Measurements from ENCODE around the gene CMSS1.
"Not testable (repeated sequence)": the region's sequence is repeated elsewhere in the genome, so short reads cannot be mapped to it uniquely, and the experiment has no call there.

The CMSS1 gene

DNA sequence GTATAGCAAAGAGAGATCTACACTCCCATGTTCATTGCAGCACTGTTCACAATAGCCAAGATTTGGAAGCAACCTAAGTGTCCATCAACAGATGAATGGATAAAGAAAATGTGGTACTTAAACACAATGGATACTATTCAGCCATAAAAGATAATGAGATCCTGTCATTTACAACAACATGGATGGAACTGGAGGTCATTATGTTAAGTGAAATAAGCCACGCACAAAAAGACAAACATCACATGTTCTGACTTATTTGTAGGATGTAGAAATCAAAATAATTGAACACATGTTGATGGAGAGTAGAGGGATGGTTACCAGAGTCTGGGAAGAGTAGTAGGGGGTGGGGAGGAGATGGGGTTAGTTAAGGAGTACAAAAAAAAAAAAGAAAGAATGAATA lies 278.6 kb downstream of the CMSS1 start:
- in situ Hi-C loops (cut with MboI; ENCODE audit: low sequenced_read_pairs), result not testable (repeated sequence)

DNA sequence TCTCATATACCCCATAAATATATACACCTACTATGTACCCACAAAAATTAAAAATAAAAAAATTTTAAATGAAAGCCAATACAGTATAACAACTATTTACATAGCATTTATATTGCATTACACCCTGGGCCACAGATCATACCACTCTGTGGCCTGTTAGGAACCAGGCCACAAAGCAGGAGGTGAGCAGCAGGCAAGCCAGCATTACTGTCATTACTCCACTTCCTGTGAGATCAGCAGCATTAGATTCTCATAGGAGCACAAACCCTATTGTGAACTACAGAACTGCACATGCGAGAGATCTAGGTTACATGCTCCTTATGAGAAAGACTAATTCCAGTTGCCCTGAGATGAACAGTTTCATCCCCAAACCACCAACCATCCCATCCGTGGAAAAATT lies 279.2 kb downstream of the CMSS1 start:
- in situ Hi-C loops (cut with MboI; ENCODE audit: low sequenced_read_pairs), result no loop called here

DNA sequence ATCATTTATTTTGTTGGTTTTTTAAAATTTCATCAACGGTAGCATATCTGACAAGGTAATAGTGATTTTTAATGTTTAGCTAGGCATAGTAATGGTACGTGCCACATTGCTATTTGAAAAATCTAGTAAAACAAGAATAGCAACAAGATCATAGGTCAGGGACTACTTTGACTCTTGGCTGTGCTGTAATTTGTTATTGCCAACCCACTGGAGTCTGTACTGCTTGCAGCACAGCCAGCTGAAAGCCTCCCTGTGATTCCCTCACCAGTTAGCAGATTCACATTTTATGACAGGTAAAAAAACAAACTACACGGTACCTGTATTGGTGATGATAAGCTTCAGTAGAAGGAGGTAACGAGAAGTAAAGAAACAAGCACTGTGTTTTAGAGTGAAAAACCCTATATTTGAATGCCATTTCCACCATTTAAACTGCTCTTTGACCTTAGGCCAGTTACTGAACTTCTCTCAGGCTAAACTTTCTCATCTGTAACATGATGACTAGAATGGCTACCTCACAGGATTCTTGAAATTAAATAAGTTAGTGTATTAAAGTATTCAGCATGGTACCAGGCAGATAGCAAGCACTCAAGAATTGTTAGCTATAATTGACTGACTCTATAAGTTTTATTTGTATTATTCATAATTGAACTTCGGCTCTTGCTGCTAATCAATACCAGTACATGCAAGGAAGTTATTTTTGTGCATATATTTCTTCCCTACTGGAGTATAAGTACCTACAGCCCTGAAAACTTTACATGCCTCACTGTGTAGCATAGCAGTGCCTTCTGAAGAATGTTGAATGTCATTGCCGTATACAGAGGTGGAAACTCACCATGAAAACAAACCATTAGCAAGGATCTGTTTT lies 280.5 kb downstream of the CMSS1 start:
- in situ Hi-C loops (cut with MboI; ENCODE audit: low sequenced_read_pairs), result no loop called here

DNA sequence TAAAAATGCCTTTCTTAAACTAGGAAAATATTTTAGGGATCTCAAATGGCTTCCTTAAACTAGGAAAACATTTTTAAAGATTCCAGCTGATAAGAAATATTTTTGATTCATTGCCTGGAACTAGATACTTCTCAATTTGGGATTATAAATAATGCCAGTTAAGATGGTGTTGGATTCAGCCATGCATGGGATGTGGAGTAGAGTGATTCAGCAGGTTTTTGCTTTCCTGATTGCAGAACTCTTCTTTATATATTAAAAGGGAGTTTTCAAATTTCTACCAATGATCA lies 281.1 kb downstream of the CMSS1 start:
- in situ Hi-C loops (cut with MboI; ENCODE audit: low sequenced_read_pairs), result no loop called here

DNA sequence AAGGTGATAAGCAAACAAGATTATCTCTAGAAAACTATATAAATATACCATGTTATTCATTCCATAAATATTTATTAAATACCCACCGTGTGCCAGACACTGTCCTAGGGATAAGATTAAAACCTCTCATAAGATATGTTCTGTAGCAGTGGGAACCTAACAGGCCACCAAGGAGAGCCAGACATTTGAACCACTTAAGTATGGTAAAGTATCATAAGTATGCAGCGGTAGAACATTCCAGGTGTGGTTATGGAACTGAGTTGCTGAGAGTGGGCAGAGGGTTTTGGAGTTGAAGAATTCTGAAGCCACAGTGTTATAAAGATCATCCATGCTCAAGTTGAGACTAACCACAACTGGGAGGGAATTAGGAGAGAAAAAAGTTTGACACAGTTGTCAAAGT lies 282.0 kb downstream of the CMSS1 start:
- in situ Hi-C loops (cut with MboI; ENCODE audit: low sequenced_read_pairs), result no loop called here

DNA sequence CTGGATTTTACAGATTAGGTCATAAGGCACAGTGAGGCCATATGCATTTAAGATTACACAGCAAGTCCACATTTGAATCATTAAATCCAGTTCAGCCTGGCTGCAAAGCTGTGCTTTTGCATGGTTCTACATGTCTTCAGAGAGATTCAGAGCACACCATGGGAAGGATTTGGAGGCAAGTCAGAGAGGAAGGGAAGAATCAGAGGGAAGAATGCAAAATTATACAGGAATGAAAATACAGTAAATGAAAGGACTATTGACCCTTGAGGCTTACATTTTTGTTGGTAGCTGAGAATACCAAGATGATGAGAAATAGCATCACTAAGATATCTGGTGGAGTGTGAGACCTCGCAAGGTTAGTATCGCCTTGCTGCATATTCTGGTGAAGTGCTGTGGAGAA lies 282.8 kb downstream of the CMSS1 start:
- in situ Hi-C loops (cut with MboI; ENCODE audit: low sequenced_read_pairs), result no loop called here

DNA sequence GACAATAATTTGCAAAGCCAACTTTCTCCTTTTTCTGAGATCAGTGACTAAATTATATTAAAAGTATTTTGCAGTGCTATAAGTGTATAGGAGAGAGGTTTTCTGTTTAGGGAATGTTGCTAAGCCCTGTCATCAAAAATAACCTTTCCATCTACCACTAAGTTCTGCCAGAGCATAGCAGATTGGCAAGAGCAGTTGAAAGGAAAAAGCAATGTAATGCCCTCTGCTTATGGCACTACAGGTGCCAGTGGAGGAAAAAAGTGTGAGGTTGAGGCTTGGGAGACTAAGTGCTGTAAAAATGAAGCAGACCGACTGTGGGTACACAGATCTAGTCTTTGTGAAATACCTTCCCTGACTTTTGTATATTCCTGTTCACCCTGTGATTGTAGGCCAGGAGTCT lies 285.1 kb downstream of the CMSS1 start:
- in situ Hi-C loops (cut with MboI; ENCODE audit: low sequenced_read_pairs), result no loop called here

DNA sequence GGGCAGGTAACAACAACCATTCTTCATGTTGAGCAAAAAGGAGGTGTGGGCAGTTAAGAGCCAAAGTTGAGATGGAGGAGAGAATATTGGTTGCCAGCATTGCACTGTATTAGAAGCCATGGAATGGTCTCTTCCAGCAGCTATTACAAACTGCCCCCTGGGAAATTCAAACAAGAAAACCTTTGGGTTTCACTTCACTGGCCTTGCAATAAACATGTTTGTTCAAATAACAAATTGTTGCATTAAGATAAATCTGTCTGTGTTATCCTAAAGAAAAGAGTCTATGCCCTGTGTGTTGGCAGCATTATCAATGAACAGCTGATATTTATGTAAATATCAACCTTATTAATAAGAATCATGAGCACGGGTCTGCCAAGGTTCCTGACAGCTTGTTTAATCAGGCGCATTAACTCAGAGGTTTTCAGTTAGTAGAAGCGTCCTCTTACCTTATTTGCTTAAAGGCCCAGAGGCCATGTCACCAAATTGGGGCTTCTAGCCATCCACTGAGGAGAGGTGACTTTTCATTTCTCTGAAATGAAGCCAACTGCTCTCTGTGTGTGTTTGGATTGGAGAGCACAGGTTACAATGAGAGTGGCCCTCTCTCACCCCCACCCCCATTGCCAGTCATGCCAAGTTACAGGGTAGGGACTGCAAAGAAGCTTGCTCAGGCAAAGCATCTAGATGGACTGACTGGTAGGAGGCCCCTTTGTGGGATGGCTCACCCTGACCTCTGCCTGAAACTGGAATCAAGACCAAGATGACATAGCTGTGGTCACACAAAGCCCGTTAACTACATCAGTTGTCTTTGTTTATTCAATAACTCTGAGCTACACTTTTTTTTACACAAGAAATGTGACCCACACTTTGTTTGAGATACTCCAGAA lies 286.1 kb downstream of the CMSS1 start:
- in situ Hi-C loops (cut with MboI; ENCODE audit: low sequenced_read_pairs), result no loop called here

DNA sequence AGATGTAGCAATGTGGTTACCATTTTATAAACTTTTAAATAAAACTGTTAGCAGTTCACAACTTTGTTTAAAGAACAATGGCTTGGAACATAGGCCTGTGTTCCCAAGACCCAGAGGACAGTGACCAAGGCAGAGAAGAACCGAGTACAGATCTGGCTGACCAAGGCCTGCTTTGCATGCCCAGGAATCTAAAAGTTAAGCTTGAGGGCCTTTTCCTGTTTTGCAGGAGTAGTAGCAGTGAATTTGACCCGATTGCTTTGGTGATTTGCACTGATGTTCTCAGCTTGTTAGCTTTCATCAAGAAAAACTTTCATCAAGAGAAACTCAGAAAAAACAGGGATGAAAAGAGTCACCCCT lies 286.8 kb downstream of the CMSS1 start:
- in situ Hi-C loops (cut with MboI; ENCODE audit: low sequenced_read_pairs), result no loop called here

DNA sequence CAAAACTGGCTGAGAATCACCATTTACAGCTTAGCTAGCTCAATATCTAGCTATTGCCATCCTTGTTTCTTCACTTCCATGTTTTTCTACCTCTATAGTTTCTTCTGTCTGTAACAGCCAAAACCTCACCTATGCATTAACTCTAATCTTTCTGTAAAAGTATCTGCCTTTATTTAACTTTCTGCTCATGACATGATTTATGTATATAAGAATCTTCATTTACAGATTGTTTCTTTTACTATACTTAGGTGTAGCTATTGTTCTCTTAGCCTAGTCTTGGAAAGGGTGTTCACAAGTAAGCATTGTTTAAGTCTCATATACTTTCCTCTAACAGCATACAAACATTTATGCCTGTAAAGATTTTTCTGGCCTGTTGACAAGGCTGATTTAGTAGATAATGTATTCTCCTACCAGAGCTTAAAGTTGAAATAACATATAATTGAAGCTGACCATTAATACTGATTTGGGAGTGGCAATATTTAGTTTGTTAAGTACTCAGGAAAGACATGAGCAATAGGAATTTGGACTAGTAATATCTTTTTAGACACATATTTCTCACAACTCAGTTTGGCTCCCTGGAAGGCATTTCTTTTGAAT lies 287.3 kb downstream of the CMSS1 start:
- in situ Hi-C loops (cut with MboI; ENCODE audit: low sequenced_read_pairs), result no loop called here

DNA sequence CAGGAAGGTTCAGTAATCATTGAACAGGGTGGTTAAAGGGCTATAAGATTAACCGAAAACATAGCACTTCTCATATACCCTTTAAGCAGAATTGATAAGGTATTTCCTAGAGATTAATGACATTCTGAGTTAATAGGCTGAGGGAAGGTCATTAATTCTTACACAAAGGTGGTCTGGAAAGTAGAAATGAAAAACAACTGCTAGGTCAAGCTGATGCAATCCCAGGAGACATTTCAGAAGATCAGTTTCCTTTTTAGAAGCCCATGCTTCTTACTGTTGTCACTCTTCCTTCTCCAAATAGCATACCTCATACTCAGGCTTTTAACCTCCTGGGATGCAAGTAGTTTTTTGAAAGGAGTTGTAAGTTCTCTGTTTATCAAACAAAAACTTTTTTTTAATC lies 287.8 kb downstream of the CMSS1 start:
- in situ Hi-C loops (cut with MboI; ENCODE audit: low sequenced_read_pairs), result no loop called here

DNA sequence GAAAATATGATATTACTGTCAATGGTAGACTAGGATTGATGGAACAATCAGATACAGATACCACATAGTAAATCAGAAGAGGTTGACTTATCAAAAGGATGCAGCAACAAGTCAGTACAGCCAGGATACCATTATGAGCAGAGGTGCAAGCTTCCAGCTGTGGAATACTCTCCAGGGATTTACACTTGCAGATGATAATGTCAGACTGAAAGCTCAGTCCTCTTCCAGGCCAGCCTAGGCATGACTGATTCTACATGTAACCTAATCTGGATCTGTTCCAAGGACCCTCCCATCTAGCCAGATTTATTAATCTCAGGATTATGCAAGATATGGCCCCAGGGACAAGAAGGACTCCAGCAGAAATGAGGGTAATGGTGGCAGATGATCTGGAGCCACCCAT lies 288.4 kb downstream of the CMSS1 start:
- in situ Hi-C loops (cut with MboI; ENCODE audit: low sequenced_read_pairs), result no loop called here

DNA sequence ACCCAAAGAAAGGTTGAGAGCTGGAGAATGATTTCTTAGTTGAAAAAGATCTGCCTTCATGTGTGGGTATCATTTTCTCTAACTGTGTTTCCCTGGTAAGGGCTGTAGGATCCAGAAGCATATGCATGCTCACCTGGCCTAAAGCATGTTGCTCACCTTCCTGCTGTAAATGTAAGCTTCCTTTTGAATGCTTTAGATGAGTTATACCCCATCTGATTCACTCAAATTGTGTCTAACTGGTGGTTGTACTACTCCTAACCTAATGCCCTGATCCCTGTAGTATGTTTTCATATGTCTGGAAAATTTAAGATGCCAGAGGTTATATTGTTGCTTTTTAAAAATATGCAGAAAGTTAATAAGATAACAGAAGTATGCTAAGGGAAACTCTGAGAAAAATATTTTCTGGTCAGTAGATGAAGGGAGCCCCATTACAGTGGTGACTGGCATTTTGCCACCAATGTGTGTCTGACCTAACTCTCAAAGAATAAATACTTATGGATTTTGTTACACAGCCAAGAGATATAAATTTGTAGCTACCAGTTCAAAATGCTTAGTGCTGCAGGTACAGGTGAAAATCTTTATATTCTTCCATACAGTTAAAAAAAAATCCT lies 289.0 kb downstream of the CMSS1 start:
- in situ Hi-C loops (cut with MboI; ENCODE audit: low sequenced_read_pairs), result no loop called here

DNA sequence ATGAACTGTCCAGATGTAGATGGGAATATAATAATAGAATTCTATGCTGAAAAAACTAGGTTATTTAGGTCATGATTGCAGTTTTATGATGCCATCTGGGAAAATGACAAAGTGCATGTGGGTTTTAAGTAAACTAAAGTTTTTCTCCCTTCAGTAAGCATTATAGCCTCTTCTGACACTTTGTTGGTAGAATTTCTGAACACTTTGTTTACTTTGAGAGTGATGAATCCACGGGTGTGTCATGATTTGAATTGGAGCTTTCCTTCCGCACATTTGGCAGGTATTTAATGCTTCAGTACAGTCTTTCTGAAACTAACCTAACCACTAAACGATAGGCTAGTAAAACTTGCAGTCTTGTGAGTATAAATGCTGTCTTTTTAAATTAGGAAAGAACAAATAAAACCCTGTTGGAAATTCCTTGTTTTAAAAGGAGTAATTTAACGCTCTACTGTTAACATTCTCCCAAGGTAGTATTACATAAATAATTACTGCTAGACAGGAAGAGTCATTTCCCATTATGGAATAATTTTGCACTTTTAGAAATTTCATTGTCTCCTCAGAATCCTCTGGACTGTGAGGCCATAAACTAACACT lies 289.7 kb downstream of the CMSS1 start:
- in situ Hi-C loops (cut with MboI; ENCODE audit: low sequenced_read_pairs), result no loop called here

DNA sequence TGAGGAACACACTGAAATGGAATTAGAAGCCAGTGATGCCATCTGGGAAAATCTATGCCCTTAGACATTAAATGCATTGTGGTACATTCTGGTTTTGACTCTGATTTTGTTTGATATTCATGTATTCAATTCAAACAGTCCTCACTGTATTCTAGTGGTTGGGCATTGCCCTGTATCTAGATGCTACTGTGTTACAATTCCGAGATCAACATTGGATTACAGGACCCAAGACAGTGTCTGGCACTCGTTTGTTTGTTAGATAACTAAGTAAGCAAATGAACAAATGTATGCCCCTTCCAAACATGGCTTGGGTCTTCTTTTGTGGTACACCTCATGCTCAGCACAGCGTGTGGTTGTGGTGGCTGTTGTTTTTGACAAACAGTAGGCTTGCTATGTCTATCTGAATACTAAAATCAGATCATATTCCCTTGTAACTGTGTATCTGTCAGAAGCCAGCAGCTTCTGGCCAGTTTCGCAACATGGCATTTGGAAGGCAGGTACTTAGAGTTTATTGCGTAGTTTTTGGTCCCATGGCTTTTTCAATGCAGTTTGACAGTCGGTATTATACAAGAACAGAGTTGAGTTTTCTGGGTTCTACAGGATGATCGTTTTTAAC lies 290.9 kb downstream of the CMSS1 start:
- in situ Hi-C loops (cut with MboI; ENCODE audit: low sequenced_read_pairs), result no loop called here

DNA sequence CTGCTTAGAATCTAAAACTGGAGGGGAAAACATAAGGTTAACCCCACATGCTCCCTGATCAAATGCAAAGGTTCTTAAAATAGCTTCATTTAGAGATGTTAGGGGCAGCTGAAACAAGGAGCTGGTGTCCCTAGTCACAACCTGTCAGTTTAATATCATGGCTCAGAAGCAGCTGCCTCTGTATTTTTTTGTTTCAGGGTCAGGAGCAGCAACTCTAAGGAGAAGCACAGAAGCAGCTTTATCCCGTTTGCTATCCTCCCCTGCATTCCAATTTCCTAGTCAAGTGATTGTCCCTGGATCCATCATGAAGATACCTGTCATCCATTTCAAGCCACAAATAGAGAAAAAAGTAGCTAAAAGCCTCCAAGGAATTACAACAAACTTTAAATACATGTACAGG lies 292.5 kb downstream of the CMSS1 start:
- in situ Hi-C loops (cut with MboI; ENCODE audit: low sequenced_read_pairs), result no loop called here

DNA sequence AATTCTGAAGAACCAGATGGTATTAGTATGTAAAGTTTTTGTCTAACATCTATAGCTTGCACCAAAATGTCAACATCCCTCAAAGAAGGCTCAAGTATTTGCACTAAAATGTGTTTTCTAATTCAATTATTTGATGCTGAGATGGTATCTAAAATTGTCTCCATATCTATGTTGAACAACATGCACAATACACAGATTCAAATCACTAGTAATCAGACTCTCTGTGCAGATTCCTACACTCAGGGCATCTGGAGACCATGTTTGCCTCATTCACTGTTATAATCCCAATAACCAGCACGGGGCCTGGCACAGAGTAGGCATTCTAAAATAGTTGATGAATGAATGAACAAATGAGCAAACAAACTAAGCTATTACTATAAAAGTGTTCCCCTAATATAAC lies 294.1 kb downstream of the CMSS1 start:
- in situ Hi-C loops (cut with MboI; ENCODE audit: low sequenced_read_pairs), result no loop called here

DNA sequence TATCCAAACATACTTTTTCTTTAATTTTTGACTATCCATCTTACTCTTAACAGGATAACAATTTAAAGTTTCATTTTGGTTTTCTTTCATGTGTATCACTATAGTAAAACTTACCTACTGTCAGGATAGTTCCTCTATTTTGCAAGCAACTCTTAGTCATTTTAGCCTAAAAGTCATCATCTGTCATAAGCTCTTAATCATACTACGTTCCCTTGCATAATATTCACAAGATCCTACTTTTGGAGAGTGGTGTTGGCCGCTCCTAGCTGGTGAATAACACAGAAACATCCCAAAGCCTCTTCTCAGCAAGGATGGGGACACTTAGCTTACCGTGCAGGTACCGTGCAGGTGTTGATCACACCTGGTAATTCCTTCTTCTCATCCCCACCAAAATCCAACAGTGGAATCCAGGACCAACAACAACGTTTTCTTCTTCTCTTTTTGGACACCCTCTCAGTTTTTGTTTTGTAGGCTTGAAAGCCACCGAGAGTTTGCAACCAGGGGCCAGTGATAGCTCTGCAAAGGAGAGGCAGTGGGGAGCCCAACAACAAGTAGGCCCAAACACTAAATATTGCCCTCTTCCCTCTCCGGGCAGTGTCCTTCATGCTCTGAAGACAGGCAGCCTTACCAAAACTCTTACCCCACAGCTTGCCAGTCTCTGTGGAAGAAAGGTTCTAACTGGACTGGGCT lies 296.2 kb downstream of the CMSS1 start:
- in situ Hi-C loops (cut with MboI; ENCODE audit: low sequenced_read_pairs), result no loop called here

DNA sequence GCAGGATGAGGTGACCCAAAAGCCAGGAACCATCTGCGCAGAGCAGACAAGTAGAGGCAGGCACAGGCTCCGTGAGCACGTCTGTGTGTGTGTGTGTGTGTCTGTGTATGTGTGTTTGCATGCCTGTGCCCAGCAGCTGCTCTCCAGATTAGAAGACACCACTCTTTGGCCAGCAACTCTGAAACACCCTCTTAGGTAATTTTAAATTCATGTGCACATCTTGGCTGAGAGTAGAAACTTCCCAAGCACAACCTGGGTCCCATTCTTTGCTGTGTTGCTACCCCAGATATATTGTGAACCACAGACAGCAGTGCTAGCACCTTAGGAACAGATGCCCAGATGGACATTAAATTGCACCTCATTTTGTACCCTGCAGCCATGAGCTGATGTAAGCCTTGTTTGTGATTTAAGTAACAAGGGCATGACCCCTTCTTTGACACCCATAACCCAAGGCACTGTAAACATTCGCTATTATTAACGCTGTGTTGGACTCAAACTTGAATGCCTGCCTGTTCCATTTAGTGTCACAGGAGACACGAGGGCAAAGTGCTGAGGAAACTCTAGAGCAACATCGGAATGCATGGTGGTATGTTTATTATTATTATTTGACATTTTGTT lies 296.9 kb downstream of the CMSS1 start, which contains the start of gene FILIP1L:
Gene FILIP1L (minus strand): TSS at position 89 of the 618 bp plus-strand sequence.
- in situ Hi-C loops (cut with MboI; ENCODE audit: low sequenced_read_pairs), result no loop called here

DNA sequence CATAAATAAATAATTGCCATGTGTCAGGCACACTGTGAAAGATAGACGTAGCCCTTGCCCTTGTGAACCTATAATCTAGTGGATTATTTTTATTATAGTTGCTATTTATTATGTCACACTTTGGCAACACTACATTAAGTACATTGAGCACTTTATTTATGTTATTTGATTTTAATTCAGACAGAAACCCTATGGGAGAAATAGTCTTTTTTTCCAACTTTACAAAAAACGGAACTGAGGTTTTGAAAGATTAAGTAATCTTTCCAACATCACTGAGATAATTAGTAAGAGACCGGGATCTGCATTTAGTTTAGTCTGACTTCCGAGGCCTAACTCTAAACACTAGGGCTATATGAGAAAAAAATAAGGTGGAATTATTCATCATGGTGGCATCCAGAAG lies 299.4 kb downstream of the CMSS1 start:
- in situ Hi-C loops (cut with MboI; ENCODE audit: low sequenced_read_pairs), result no loop called here

Data from HL-60/S4 treated with phorbol 12-myristate 13-acetate at 8.2 ng/mL for 4 days and 3 days (cell line).